GM23248 (cell line): ENCODE results near the gene UNC93B1. TPM values are rescaled to one million over a fixed set of nuclear protein-coding genes. Genes with fewer than 3 reads are reported as not detected.
A peak's percentile ranks its signal among the peaks of the same experiment; 100 is the strongest.
"Not testable (repeated sequence)": the region's sequence is repeated elsewhere in the genome, so short reads cannot be mapped to it uniquely, and the experiment has no call there.

Experiments
- DNase-seq: peaks from one replicate; pipeline ENCODE4 v3.0.0-alpha.2; 2015
- H2AFZ ChIP-seq: fragments of 200-600 bp; sonication (generic); 2 replicates; pipeline ENCODE4 v1.6.1; 2016; ENCODE audit warnings: antibody characterized with exemption
- H3F3A ChIP-seq: fragments of 200-600 bp; sonication (generic); 2 replicates; pipeline ENCODE4 v1.6.1; 2016; ENCODE audit warnings: mild to moderate bottlenecking, antibody characterized with exemption, mixed run types; ENCODE audit not compliant: insufficient read depth
- H3K27ac ChIP-seq: fragments of 200-600 bp; sonication (generic); 2 replicates; pipeline ENCODE4 v1.5.1; 2016; ENCODE audit warnings: mild to moderate bottlenecking
- H3K27me3 ChIP-seq: fragments of 200-600 bp; sonication (generic); replicated peaks from 2 replicates; pipeline ENCODE4 v1.6.1; 2016; ENCODE audit warnings: mild to moderate bottlenecking; ENCODE audit not compliant: insufficient read depth
- H3K36me3 ChIP-seq: fragments of 200-600 bp; sonication (generic); 2 replicates; pipeline ENCODE4 v1.6.1; 2016; ENCODE audit warnings: low read depth, mild to moderate bottlenecking
- H3K4me1 ChIP-seq: fragments of 200-600 bp; sonication (generic); 2 replicates; pipeline ENCODE4 v1.6.1; 2016; ENCODE audit warnings: mild to moderate bottlenecking; ENCODE audit not compliant: insufficient read depth
- H3K4me2 ChIP-seq: fragments of 200-600 bp; sonication (generic); one replicate; pipeline ENCODE4 v1.6.1; 2016; ENCODE audit warnings: mild to moderate bottlenecking; ENCODE audit not compliant: unreplicated experiment
- H3K4me3 ChIP-seq: fragments of 200-600 bp; sonication (generic); 2 replicates; pipeline ENCODE4 v1.5.1; 2016; ENCODE audit warnings: mild to moderate bottlenecking
- H3K79me2 ChIP-seq: fragments of 200-600 bp; sonication (generic); 2 replicates; pipeline ENCODE4 v1.6.1; 2016; ENCODE audit warnings: mild to moderate bottlenecking; ENCODE audit not compliant: insufficient read depth
- H3K9ac ChIP-seq: fragments of 200-600 bp; sonication (generic); 2 replicates; pipeline ENCODE4 v1.6.1; 2016; ENCODE audit warnings: mild to moderate bottlenecking
- H3K9me2 ChIP-seq: fragments of 200-600 bp; sonication (generic); 2 replicates; pipeline ENCODE4 v1.6.1; 2016; ENCODE audit warnings: mixed run types, mild to moderate bottlenecking, moderate library complexity; ENCODE audit not compliant: insufficient read depth
- H3K9me3 ChIP-seq: fragments of 200-600 bp; sonication (generic); one replicate; pipeline ENCODE4 v1.6.1; 2017; ENCODE audit warnings: low read depth
- H4K20me1 ChIP-seq: fragments of 200-600 bp; sonication (generic); 2 replicates; pipeline ENCODE4 v1.6.0; 2016; ENCODE audit not compliant: insufficient read depth
- EZH2 ChIP-seq: fragments of 200-600 bp; sonication (generic); IDR thresholded peaks from 2 replicates; pipeline ENCODE4 v1.6.1; 2018; ENCODE audit warnings: antibody characterized with exemption, mild to moderate bottlenecking; ENCODE audit not compliant: insufficient read depth, poor library complexity, severe bottlenecking
- WGBS, 2 experiments: methylation state at CpG; one replicate each; pipeline ENCODE4 v1.1.6; 2015 to 2017; ENCODE audit warnings: low lambda C conversion rate in 2 of 2, low coverage in 1 of 2; ENCODE audit errors: missing lambda C conversion rate in 2 of 2; 5-methylcytosine and 5-hydroxymethylcytosine counted together
- in situ Hi-C: fragments of 300-500 bp; cut with MboI; formaldehyde crosslinking; loops from 2 replicates; pipeline ENCODE4 v1.15.0; 2020
- polyA plus RNA-seq: library from polyadenylated mRNA; unstranded; fragments of >200 nt; fragmentation: Nextera tagmentation; extraction: Ambion mirVana; gene quantifications from 2 replicates; pipeline ENCODE4 v1.2.1, GENCODE V29; 2016
- total RNA-seq: library from RNA; depleted of rRNA; stranded (reverse); fragments of >200 nt; shearing (Covaris generic); gene quantifications from 2 replicates; pipeline ENCODE4 v1.2.3, GENCODE V29; 2014

Gene UNC93B1
- total and polyA plus RNA-seq, 2 experiments from 2014 or later, result 20.9 to 41.1 TPM

GRCh38 chr11:67994387-67994786 lies 9.5 kb downstream of the UNC93B1 start:
- H3K79me2 ChIP-seq, H3K4me3 ChIP-seq, H3K9me3 ChIP-seq, H3K4me2 ChIP-seq, H3K4me1 ChIP-seq, H3K27me3 ChIP-seq, H4K20me1 ChIP-seq, H2AFZ ChIP-seq, in situ Hi-C loops, H3K9ac ChIP-seq, H3K9me2 ChIP-seq, H3K27ac ChIP-seq, H3K36me3 ChIP-seq, DNase-seq, H3F3A ChIP-seq: not testable (repeated sequence)
- WGBS, 2 experiments, result 86 to 87% methylated on average over 5 of the region's 5 CpGs

DNA sequence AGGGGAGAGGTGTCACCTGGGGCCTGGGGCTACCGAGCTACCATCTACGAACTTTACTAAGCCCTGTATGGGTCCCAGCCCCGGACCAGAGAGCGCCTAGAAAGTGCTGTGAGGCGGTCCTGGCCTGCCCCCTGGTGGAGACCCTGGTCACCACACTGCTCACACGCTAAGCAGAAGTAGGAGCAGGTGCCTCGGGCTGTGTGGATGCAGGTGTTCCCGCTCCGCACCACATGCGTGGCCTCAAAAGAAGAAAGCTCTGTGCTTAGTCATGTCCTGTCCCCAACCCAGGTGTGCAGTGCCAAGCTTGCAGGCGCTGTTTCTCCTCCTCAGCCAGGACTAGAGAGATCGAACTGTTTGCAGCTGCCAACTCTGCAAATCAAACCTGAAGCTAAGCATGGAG lies 10.1 kb downstream of the UNC93B1 start:
- H3K9ac ChIP-seq, H3K9me2 ChIP-seq, H3F3A ChIP-seq, H3K36me3 ChIP-seq, H3K4me3 ChIP-seq, H3K9me3 ChIP-seq, in situ Hi-C loops, H2AFZ ChIP-seq, H3K79me2 ChIP-seq, H3K27ac ChIP-seq, H3K27me3 ChIP-seq, H3K4me2 ChIP-seq, H4K20me1 ChIP-seq, H3K4me1 ChIP-seq: not testable (repeated sequence)
- WGBS, 2 experiments, result 61 to 64% methylated on average over 10 to 12 of the region's 12 CpGs
- peak; percentile 19 for DNase-seq

DNA sequence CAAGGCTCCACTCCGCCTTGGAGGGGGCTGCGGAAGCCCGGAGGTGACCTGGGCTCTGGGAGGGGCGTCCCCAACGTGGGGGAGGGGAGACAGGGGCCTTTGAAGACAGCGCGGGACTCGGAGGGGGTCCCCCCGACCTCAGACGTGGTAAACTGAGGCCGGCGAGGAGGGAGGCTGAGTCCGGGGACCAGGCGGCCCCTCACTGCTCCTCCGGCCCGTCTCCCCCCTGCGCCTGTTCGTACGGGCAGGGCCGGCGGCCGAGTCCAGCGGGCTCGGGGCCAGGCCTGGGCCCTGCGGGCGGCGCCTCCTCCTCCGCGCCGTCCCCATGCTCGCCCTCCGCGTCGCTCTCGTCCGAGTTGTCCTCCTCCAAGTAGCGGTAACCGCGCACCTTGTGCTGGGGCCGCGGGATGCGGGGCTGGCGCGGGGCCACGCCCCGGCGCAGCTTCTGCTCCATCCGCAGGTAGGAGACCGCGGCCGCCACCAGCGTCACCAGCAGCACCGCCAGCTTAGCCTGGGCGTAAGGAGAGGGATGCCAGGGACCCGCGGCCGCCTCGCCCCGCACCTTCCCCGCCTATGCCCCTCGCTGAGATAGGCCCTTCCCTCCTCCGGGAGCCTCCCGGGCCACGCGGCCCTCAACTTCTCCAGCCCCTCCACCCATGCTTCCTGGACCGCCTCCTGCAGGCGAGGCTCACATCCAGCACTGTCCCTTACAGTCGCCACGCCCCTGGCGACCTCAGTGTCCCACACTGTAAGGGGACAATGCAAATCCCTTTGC lies 12.4 kb downstream of the UNC93B1 start:
- H3K9ac ChIP-seq, result peak overlapping the region; percentile 33
- in situ Hi-C loops, DNase-seq, H3K4me2 ChIP-seq, H3K9me2 ChIP-seq, H3K79me2 ChIP-seq, H3K27ac ChIP-seq, H3F3A ChIP-seq, H3K36me3 ChIP-seq, H3K27me3 ChIP-seq, H2AFZ ChIP-seq, H4K20me1 ChIP-seq, H3K9me3 ChIP-seq, H3K4me1 ChIP-seq: not testable (repeated sequence)
- peak overlapping the region; percentile 15; the same call in 1 of the 2 replicates for H3K4me3 ChIP-seq
- WGBS, 2 experiments, result 5% methylated on average over 12 to 39 of the region's 70 CpGs

- TF ChIP-seq EZH2, result peak; percentile 50
- H3K9me3 ChIP-seq, H3K4me1 ChIP-seq, H4K20me1 ChIP-seq, H2AFZ ChIP-seq, H3K27me3 ChIP-seq, H3K36me3 ChIP-seq, H3K4me2 ChIP-seq, in situ Hi-C loops, H3F3A ChIP-seq, H3K79me2 ChIP-seq, H3K27ac ChIP-seq, H3K9me2 ChIP-seq: not testable (repeated sequence)
- H3K4me3 ChIP-seq, result 0 out of 2 replicates have a peak overlapping the region, but pooled peaks have one; percentile 15
- 2 to 16% methylated on average over 22 to 52 of the region's 58 CpGs for WGBS, 2 experiments
- peak overlapping the region; percentile 33 for H3K9ac ChIP-seq
- DNase-seq, result peak; percentile 40
Measured at GRCh38 chr11:67990546-67991346, 13.2 kb downstream of the UNC93B1 start.

DNA sequence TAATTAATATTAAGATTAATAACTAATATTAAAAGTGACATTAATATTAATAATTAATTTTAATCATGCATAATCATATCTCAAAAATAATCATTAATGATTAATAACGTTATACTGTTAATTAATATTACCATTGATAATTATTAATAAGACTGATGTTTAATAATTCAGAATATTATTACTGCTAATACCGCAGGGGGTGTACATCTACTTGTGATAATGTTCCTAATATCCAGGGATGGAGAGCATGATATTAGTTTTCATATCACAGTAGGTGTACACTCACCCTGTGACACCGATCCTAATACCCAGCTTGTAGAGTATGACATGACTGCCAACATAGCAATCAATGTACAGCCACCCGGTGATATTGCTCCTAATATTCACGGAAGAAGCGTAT lies 18.6 kb downstream of the UNC93B1 start:
- H3K9me3 ChIP-seq, H3K9ac ChIP-seq, H2AFZ ChIP-seq, H3K27ac ChIP-seq, DNase-seq, H3K79me2 ChIP-seq, H3K9me2 ChIP-seq, H3K4me1 ChIP-seq, H3K27me3 ChIP-seq, in situ Hi-C loops, H4K20me1 ChIP-seq, H3K4me2 ChIP-seq, H3K36me3 ChIP-seq, H3F3A ChIP-seq, H3K4me3 ChIP-seq: not testable (repeated sequence)
- 72% methylated on average over 6 of the region's 6 CpGs for WGBS, 2 experiments
